Measurements from ENCODE around the gene VPS4A.

The VPS4A gene

DNA sequence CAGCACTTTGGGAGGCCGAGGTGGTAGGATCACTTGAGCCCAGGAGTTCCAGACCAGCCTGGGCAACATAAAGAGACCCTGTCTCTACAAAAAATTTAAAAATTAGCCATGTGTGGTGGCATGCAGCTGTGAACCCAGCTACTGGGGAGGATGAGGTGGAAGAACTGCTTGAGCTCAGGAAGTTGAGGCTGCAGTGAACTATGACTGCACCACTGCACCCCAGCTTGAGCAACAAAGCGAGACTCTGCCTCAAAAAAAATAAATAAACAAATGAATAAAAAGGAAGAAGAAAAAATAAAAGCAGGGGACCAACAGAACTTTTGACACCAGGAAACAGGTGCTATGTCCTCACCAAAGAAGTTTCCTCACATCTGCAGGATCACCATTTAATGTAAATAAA is 60.4 kb downstream of the VPS4A start:
- H3K4me3 ChIP-seq: no peak overlapping the region
- no peaks in the 10 kb centered on the region for H3K27me3 ChIP-seq
- H3K36me3 ChIP-seq: peaks cover 40 to 77% (median 41%) of the 10 kb centered on the region in 3 donors
- no peaks in the 10 kb centered on the region for H3K4me1 ChIP-seq
- H3K9me3 ChIP-seq: no peaks in the 10 kb centered on the region
- TF ChIP-seq, protein P1, sequence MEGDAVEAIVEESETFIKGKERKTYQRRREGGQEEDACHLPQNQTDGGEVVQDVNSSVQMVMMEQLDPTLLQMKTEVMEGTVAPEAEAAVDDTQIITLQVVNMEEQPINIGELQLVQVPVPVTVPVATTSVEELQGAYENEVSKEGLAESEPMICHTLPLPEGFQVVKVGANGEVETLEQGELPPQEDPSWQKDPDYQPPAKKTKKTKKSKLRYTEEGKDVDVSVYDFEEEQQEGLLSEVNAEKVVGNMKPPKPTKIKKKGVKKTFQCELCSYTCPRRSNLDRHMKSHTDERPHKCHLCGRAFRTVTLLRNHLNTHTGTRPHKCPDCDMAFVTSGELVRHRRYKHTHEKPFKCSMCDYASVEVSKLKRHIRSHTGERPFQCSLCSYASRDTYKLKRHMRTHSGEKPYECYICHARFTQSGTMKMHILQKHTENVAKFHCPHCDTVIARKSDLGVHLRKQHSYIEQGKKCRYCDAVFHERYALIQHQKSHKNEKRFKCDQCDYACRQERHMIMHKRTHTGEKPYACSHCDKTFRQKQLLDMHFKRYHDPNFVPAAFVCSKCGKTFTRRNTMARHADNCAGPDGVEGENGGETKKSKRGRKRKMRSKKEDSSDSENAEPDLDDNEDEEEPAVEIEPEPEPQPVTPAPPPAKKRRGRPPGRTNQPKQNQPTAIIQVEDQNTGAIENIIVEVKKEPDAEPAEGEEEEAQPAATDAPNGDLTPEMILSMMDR (IDR thresholded peaks at IDR 0.05): no peak
- intact Hi-C loops (cut with DNase I; ENCODE audit: low total_unique reads): no loop called here
- H3K27ac ChIP-seq: no peak overlapping the region
- DNase-seq: no peak

DNA sequence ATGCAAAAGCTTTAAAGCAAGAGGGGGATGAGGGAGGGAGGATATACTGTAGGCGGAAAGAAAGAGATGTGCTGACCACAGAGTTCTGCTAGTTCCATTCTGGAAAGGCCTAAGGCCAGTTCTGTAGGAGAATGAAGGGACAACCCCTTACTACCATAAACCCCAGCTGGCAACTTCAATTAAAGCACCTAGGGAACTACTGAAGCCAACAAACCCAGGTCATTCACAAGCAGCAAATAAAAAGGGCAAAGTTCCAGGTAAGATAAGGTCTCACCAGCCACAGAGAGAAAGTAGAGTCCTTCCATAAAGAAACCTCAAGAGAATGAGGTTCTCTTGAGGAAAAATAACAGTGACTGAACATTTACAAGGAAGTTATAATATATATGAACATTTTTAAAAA is 61.9 kb downstream of the VPS4A start:
- no peaks in the 10 kb centered on the region for H3K9me3 ChIP-seq
- no peak overlapping the region for H3K27ac ChIP-seq
- no peak for DNase-seq
- H3K27me3 ChIP-seq: no peaks in the 10 kb centered on the region
- no peaks in the 10 kb centered on the region for H3K4me1 ChIP-seq
- intact Hi-C loops (cut with DNase I; ENCODE audit: low total_unique reads): no loop called here
- peaks cover 29 to 76% (median 42%) of the 10 kb centered on the region in 3 donors for H3K36me3 ChIP-seq
- TF ChIP-seq, protein P1 (IDR thresholded peaks at IDR 0.05): no peak
- no peak overlapping the region for H3K4me3 ChIP-seq
